OCI-LY1 (cell line): Measurements from ENCODE around the gene PODNL1.

ENCODE experiments used
- H2AFZ ChIP-seq: fragments of 200-600 bp; sonication (generic), shearing (Covaris generic); 2 replicates; pipeline ENCODE4 v1.6.0; 2014; ENCODE audit warnings: antibody characterized with exemption, mild to moderate bottlenecking, low read length
- H3F3A ChIP-seq: fragments of 200-600 bp; sonication (generic), shearing (Covaris generic); 2 replicates; pipeline ENCODE4 v1.6.0; 2014; ENCODE audit warnings: mild to moderate bottlenecking, antibody characterized with exemption, low read length, moderate library complexity; ENCODE audit not compliant: insufficient read depth
- H3K27ac ChIP-seq: fragments of 200-600 bp; sonication (generic); 2 replicates; pipeline ENCODE4 v1.5.1; 2014; ENCODE audit warnings: low read length, mixed run types, mild to moderate bottlenecking, low read depth; ENCODE audit not compliant: poor library complexity, severe bottlenecking
- H3K27me3 ChIP-seq: fragments of 200-600 bp; sonication (generic); 2 replicates; pipeline ENCODE4 v1.6.0; 2014; ENCODE audit warnings: antibody characterized with exemption, mild to moderate bottlenecking, low read length, moderate library complexity; ENCODE audit not compliant: insufficient read depth
- H3K36me3 ChIP-seq: fragments of 200-600 bp; sonication (generic); 2 replicates; pipeline ENCODE4 v1.6.1; 2014; ENCODE audit warnings: mild to moderate bottlenecking, antibody characterized with exemption, low read length, moderate library complexity, mixed read lengths; ENCODE audit not compliant: insufficient read depth
- H3K4me1 ChIP-seq: fragments of 200-600 bp; sonication (generic); 2 replicates; pipeline ENCODE4 v1.5.1; 2014; ENCODE audit warnings: mild to moderate bottlenecking, low read length, moderate library complexity; ENCODE audit not compliant: insufficient read depth, severe bottlenecking
- H3K4me2 ChIP-seq: fragments of 200-600 bp; sonication (generic), shearing (Covaris generic); 2 replicates; pipeline ENCODE4 v1.6.1; 2014; ENCODE audit warnings: low read length
- H3K4me3 ChIP-seq: fragments of 200-600 bp; sonication (generic); 2 replicates; pipeline ENCODE4 v1.5.1; 2014; ENCODE audit warnings: low read length, low read depth, mild to moderate bottlenecking, mixed read lengths; ENCODE audit not compliant: poor library complexity, severe bottlenecking
- H3K79me2 ChIP-seq: fragments of 200-600 bp; shearing (Covaris generic); 2 replicates; pipeline ENCODE4 v1.6.1; 2016; ENCODE audit warnings: mixed run types, low read length, mixed read lengths; ENCODE audit not compliant: insufficient read depth
- H3K9ac ChIP-seq: fragments of 200-600 bp; sonication (generic), shearing (Covaris generic); 2 replicates; pipeline ENCODE4 v1.6.1; 2014; ENCODE audit warnings: mild to moderate bottlenecking, low read length, mixed read lengths
- H3K9me2 ChIP-seq: fragments of 200-600 bp; sonication (generic), shearing (Covaris generic); 2 replicates; pipeline ENCODE4 v1.6.1; 2014; ENCODE audit warnings: low read depth, mild to moderate bottlenecking, low read length, mixed read lengths
- H3K9me3 ChIP-seq: fragments of 200-600 bp; shearing (Covaris generic); 2 replicates; pipeline ENCODE4 v1.6.1; 2014; ENCODE audit warnings: low read length, mixed read lengths
- H4K20me1 ChIP-seq: fragments of 200-600 bp; sonication (generic), shearing (Covaris generic); 2 replicates; pipeline ENCODE4 v1.6.0; 2016; ENCODE audit warnings: mild to moderate bottlenecking, low read length; ENCODE audit not compliant: insufficient read depth
- CTCF ChIP-seq: fragments of 200-600 bp; sonication (generic), shearing (Covaris generic); IDR thresholded peaks from 2 replicates; pipeline ENCODE4 v1.5.1; 2017; ENCODE audit warnings: mild to moderate bottlenecking, antibody characterized with exemption, low read length, moderate library complexity, mixed read lengths
- EZH2 ChIP-seq: fragments of 200-600 bp; sonication (generic), shearing (Covaris generic); IDR thresholded peaks from 2 replicates; pipeline ENCODE4 v1.8.0; 2017; ENCODE audit warnings: borderline replicate concordance, mixed run types, mild to moderate bottlenecking, antibody characterized with exemption, low read length, moderate library complexity, mixed read lengths

PODNL1 gene

GRCh38 chr19:13959141-13959961 is 21.1 kb upstream of the PODNL1 start:
- no peak overlapping the region for H3K27ac ChIP-seq
- no peaks in the 10 kb centered on the region for H3K27me3 ChIP-seq
- H3K9me3 ChIP-seq: no peaks in the 10 kb centered on the region
- H3F3A ChIP-seq: no peaks in the 10 kb centered on the region
- peaks cover 68% of the 10 kb centered on the region for H3K36me3 ChIP-seq
- H4K20me1 ChIP-seq: no peaks in the 10 kb centered on the region
- no peak overlapping the region for H2AFZ ChIP-seq
- no peak overlapping the region for H3K4me3 ChIP-seq
- H3K79me2 ChIP-seq: no peaks in the 10 kb centered on the region
- no peaks in the 10 kb centered on the region for H3K9me2 ChIP-seq
- no peak overlapping the region for H3K4me2 ChIP-seq
- no peak overlapping the region for H3K9ac ChIP-seq
- TF ChIP-seq CTCF: no peak
- TF ChIP-seq EZH2: no peak
- peaks cover 4% of the 10 kb centered on the region for H3K4me1 ChIP-seq

- TF ChIP-seq CTCF (no peak), EZH2 (no peak)
- peaks cover 70% of the 10 kb centered on the region for H3K36me3 ChIP-seq
- no peaks in the 10 kb centered on the region for H3K27me3 ChIP-seq
- peak overlapping the region; percentile 39 for H3K27ac ChIP-seq
- peaks cover 4% of the 10 kb centered on the region for H3K79me2 ChIP-seq
- H3K9me2 ChIP-seq: no peaks in the 10 kb centered on the region
- H3K9ac ChIP-seq: no peak overlapping the region
- H3K4me3 ChIP-seq: no peak overlapping the region
- no peaks in the 10 kb centered on the region for H3F3A ChIP-seq
- no peak overlapping the region for H2AFZ ChIP-seq
- H3K9me3 ChIP-seq: no peaks in the 10 kb centered on the region
- H4K20me1 ChIP-seq: no peaks in the 10 kb centered on the region
- peaks cover 13% of the 10 kb centered on the region for H3K4me1 ChIP-seq
- no peak overlapping the region for H3K4me2 ChIP-seq
These were observed 19.8 kb upstream of the PODNL1 start for GRCh38 chr19:13958043-13958442.

DNA sequence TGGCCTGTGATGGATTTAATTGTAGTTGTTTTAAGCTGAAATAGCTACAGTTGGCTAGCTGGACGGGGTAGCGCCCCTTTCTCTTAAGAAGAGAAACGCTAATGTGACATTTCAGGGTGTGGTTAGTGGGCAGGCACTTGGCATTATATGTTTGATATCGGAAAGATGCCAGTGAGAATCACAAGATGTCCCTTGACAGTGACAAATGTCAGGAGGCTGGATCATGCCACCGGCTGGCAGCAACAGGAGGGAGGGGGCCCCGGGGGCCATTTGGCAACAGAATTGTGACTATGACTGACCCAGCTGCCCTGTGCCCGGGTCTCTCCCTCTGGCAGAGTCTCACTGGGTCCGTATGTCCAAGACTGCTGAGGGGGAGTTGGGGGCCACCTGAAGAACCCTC is 18.8 kb upstream of the PODNL1 start:
- Histone ChIP-seq H4K20me1 (no peaks in the 10 kb centered on the region), H3K27ac (no peak overlapping the region), H3K4me1 (peaks cover 15% of the 10 kb centered on the region), H3K4me2 (no peak overlapping the region), H3K4me3 (no peak overlapping the region), H2AFZ (no peak overlapping the region), H3F3A (no peaks in the 10 kb centered on the region), H3K36me3 (peaks cover 70% of the 10 kb centered on the region), H3K27me3 (no peaks in the 10 kb centered on the region), H3K9me2 (no peaks in the 10 kb centered on the region), H3K79me2 (peaks cover 7% of the 10 kb centered on the region), H3K9ac (no peak overlapping the region), H3K9me3 (no peaks in the 10 kb centered on the region)
- TF ChIP-seq CTCF: no peak
- TF ChIP-seq EZH2: no peak
